ENCODE results near the gene RUNDC3A. TPM values are rescaled to one million over a fixed set of nuclear protein-coding genes. Genes with fewer than 3 reads are reported as not detected.

Gene RUNDC3A
- total RNA-seq, 1 experiment from 2014 or later: 5.2 TPM

DNA sequence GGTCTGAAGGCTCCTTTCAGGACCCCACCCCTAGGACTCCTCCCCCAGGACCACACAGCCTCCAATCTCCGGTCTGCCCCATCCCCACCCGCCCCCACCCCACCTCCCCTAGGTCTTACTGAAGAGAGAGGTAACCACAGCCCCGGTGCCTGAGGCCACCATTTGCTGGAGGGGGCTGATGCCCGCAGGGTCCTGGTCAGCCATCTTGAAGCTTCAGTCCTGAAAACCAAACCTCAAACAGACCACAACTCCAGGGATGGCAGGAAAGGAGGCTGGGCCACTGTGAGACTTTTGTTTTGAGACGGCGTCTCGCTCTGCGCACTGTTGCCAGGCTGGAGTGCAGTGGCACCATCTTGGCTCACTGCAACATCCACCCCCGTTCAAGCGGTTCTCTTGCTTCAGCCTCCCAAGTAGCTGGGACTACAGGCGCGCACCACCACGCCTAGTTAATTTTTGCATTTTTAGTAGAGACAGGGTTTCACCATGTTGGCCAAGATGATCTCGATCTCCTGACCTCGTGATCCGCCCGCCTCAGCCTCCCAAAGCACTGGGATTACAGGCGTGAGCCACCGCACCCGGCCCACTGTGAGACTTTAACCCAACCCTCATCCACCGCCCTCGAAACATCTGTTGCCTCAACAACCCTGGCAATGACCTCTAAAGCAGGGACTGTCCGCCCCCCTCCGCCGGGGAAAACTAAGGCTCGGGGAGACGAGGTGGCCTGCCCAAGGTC is 15.1 kb downstream of the RUNDC3A start:
- no peak for TF ChIP-seq CREM (CRISPR knock-in tag; IDR thresholded peaks at IDR 0.05)
- TF ChIP-seq KAT7 (CRISPR knock-in tag; IDR thresholded peaks at IDR 0.05; ENCODE audit: borderline replicate concordance): no peak
- no peak for TF ChIP-seq ZNF416 (CRISPR knock-in tag; IDR thresholded peaks at IDR 0.05)
- TF ChIP-seq, protein P1, sequence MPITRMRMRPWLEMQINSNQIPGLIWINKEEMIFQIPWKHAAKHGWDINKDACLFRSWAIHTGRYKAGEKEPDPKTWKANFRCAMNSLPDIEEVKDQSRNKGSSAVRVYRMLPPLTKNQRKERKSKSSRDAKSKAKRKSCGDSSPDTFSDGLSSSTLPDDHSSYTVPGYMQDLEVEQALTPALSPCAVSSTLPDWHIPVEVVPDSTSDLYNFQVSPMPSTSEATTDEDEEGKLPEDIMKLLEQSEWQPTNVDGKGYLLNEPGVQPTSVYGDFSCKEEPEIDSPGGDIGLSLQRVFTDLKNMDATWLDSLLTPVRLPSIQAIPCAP (CRISPR knock-in tag; IDR thresholded peaks at IDR 0.05): no peak
- TF ChIP-seq, protein P2, sequence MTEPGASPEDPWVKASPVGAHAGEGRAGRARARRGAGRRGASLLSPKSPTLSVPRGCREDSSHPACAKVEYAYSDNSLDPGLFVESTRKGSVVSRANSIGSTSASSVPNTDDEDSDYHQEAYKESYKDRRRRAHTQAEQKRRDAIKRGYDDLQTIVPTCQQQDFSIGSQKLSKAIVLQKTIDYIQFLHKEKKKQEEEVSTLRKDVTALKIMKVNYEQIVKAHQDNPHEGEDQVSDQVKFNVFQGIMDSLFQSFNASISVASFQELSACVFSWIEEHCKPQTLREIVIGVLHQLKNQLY (CRISPR knock-in tag; IDR thresholded peaks at IDR 0.05): no peak
- TF ChIP-seq, protein P3, sequence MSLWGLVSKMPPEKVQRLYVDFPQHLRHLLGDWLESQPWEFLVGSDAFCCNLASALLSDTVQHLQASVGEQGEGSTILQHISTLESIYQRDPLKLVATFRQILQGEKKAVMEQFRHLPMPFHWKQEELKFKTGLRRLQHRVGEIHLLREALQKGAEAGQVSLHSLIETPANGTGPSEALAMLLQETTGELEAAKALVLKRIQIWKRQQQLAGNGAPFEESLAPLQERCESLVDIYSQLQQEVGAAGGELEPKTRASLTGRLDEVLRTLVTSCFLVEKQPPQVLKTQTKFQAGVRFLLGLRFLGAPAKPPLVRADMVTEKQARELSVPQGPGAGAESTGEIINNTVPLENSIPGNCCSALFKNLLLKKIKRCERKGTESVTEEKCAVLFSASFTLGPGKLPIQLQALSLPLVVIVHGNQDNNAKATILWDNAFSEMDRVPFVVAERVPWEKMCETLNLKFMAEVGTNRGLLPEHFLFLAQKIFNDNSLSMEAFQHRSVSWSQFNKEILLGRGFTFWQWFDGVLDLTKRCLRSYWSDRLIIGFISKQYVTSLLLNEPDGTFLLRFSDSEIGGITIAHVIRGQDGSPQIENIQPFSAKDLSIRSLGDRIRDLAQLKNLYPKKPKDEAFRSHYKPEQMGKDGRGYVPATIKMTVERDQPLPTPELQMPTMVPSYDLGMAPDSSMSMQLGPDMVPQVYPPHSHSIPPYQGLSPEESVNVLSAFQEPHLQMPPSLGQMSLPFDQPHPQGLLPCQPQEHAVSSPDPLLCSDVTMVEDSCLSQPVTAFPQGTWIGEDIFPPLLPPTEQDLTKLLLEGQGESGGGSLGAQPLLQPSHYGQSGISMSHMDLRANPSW (CRISPR knock-in tag; conservative IDR thresholded peaks at IDR 0.05; ENCODE audit: low read depth): no peak
- TF ChIP-seq, protein P4, sequence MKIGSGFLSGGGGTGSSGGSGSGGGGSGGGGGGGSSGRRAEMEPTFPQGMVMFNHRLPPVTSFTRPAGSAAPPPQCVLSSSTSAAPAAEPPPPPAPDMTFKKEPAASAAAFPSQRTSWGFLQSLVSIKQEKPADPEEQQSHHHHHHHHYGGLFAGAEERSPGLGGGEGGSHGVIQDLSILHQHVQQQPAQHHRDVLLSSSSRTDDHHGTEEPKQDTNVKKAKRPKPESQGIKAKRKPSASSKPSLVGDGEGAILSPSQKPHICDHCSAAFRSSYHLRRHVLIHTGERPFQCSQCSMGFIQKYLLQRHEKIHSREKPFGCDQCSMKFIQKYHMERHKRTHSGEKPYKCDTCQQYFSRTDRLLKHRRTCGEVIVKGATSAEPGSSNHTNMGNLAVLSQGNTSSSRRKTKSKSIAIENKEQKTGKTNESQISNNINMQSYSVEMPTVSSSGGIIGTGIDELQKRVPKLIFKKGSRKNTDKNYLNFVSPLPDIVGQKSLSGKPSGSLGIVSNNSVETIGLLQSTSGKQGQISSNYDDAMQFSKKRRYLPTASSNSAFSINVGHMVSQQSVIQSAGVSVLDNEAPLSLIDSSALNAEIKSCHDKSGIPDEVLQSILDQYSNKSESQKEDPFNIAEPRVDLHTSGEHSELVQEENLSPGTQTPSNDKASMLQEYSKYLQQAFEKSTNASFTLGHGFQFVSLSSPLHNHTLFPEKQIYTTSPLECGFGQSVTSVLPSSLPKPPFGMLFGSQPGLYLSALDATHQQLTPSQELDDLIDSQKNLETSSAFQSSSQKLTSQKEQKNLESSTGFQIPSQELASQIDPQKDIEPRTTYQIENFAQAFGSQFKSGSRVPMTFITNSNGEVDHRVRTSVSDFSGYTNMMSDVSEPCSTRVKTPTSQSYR (CRISPR knock-in tag; IDR thresholded peaks at IDR 0.05): no peak
- TF ChIP-seq NR2C2 (CRISPR knock-in tag; IDR thresholded peaks at IDR 0.05): no peak
- no peak for TF ChIP-seq NR3C1 (CRISPR knock-in tag; conservative IDR thresholded peaks at IDR 0.05; ENCODE audit: low read depth)
- TF ChIP-seq, protein P5, sequence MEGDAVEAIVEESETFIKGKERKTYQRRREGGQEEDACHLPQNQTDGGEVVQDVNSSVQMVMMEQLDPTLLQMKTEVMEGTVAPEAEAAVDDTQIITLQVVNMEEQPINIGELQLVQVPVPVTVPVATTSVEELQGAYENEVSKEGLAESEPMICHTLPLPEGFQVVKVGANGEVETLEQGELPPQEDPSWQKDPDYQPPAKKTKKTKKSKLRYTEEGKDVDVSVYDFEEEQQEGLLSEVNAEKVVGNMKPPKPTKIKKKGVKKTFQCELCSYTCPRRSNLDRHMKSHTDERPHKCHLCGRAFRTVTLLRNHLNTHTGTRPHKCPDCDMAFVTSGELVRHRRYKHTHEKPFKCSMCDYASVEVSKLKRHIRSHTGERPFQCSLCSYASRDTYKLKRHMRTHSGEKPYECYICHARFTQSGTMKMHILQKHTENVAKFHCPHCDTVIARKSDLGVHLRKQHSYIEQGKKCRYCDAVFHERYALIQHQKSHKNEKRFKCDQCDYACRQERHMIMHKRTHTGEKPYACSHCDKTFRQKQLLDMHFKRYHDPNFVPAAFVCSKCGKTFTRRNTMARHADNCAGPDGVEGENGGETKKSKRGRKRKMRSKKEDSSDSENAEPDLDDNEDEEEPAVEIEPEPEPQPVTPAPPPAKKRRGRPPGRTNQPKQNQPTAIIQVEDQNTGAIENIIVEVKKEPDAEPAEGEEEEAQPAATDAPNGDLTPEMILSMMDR (IDR thresholded peaks at IDR 0.05): no peak
- TF ChIP-seq, protein P6, sequence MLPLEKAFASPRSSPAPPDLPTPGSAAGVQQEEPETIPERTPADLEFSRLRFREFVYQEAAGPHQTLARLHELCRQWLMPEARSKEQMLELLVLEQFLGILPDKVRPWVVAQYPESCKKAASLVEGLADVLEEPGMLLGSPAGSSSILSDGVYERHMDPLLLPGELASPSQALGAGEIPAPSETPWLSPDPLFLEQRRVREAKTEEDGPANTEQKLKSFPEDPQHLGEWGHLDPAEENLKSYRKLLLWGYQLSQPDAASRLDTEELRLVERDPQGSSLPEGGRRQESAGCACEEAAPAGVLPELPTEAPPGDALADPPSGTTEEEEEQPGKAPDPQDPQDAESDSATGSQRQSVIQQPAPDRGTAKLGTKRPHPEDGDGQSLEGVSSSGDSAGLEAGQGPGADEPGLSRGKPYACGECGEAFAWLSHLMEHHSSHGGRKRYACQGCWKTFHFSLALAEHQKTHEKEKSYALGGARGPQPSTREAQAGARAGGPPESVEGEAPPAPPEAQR (CRISPR knock-in tag; IDR thresholded peaks at IDR 0.05): no peak
- TF ChIP-seq, protein P7, sequence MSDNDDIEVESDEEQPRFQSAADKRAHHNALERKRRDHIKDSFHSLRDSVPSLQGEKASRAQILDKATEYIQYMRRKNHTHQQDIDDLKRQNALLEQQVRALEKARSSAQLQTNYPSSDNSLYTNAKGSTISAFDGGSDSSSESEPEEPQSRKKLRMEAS (CRISPR knock-in tag; IDR thresholded peaks at IDR 0.05): no peak
- TF ChIP-seq CREB1 (CRISPR knock-in tag; IDR thresholded peaks at IDR 0.05): no peak
- no peak for TF ChIP-seq ZNF138 (CRISPR knock-in tag; conservative IDR thresholded peaks at IDR 0.05)
- TF ChIP-seq FOXP1 (CRISPR knock-in tag; IDR thresholded peaks at IDR 0.05; ENCODE audit: borderline replicate concordance): no peak
- peak overlapping the region; percentile 84 for H3K4me3 Mint-ChIP-seq
- peaks cover 14% of the 10 kb centered on the region for H3K4me1 Mint-ChIP-seq
- CTCF ChIA-PET: interaction anchor here (0.7 to 3.1 kb wide), 8 partner anchors 14 to 120 kb away, joined by 3 to 33 read pairs (median 8); no protein-coding TSS in a partner anchor
- DNase-seq (ENCODE audit: low spot score) (no peak), ATAC-seq (no peak)
- POLR2A ChIA-PET: interaction anchor here (1.9 kb wide), 1 partner anchor 102 kb away, joined by 8 read pairs; no protein-coding TSS in a partner anchor
- no peaks in the 10 kb centered on the region for H3K9me3 Mint-ChIP-seq
- peaks cover 17% of the 10 kb centered on the region for H3K36me3 Mint-ChIP-seq
- H3K27me3 Mint-ChIP-seq (ENCODE audit: low read depth): peaks cover 8% of the 10 kb centered on the region
- no peak overlapping the region for H3K27ac Mint-ChIP-seq

All from WTC11 (cell line).